Natural killer cell treated with Interleukin-12 subunit alpha and Interleukin-12 subunit beta and Interleukin-15 and Interleukin-18, amount 100 ng/mL, for 72 hours (primary cell): ENCODE data around the gene PDGFD. TPM values are rescaled to one million over a fixed set of nuclear protein-coding genes. Genes with fewer than 3 reads are reported as not detected.
A peak's percentile ranks its signal among the peaks of the same experiment; 100 is the strongest.

Experiments used
- ATAC-seq, 2 donors: fragments of 150-1000 bp; cut with Tn5 transposase in 1 of 2; sonication (Bioruptor Pico), chemical (Tn5 transposase) in 1 of 2; 2 replicates each; pipeline ENCODE4 v1.10.0; 2021
- DNase-seq: peaks from one replicate; pipeline ENCODE4 v3.0.0; 2022; ENCODE audit warnings: low spot score
- H3K27ac Mint-ChIP-seq, 2 donors: 1 replicate in 1 of 2; 2 replicates in 1 of 2; pipeline ENCODE4 v1.8.0; 2022; ENCODE audit warnings: mixed read lengths in 2 of 2, mild to moderate bottlenecking in 1 of 2, moderate library complexity in 1 of 2
- H3K27me3 Mint-ChIP-seq, 2 donors: 1 replicate in 1 of 2; 2 replicates in 1 of 2; pipeline ENCODE4 v1.8.0; 2022; ENCODE audit warnings: mixed read lengths in 2 of 2
- H3K36me3 Mint-ChIP-seq: one replicate; pipeline ENCODE4 v1.8.0; 2022; ENCODE audit warnings: mixed read lengths
- H3K4me1 Mint-ChIP-seq, 2 donors: 1 replicate in 1 of 2; 2 replicates in 1 of 2; pipeline ENCODE4 v1.8.0; 2022; ENCODE audit warnings: low read depth in 2 of 2, mixed read lengths in 2 of 2, mild to moderate bottlenecking in 1 of 2
- H3K4me3 Mint-ChIP-seq: one replicate; pipeline ENCODE4 v1.8.0; 2022; ENCODE audit warnings: mixed read lengths
- H3K9me3 Mint-ChIP-seq: 2 replicates; pipeline ENCODE4 v1.8.0; 2022; ENCODE audit warnings: mixed read lengths
- total RNA-seq, 2 donors: library from RNA; stranded (reverse); gene quantifications; one replicate each; pipeline ENCODE4 v1.2.3, GENCODE V29; 2022

Gene PDGFD
- total RNA-seq, 2 donors from 2014 or later: 1.7 to 4.5 TPM

GRCh38 chr11:103881584-103881983 lies 282.4 kb downstream of the PDGFD start:
- Mint-ChIP-seq H3K27me3 (no peaks in the 10 kb centered on the region), H3K36me3 (no peaks in the 10 kb centered on the region), H3K27ac (no peak overlapping the region), H3K9me3 (no peaks in the 10 kb centered on the region), H3K4me1 (peaks cover 0 to 7% of the 10 kb centered on the region in 2 donors), H3K4me3 (no peak overlapping the region)
- no peak for DNase-seq
- ATAC-seq: no peak

GRCh38 chr11:103880968-103881367 lies 283.0 kb downstream of the PDGFD start:
- no peak for ATAC-seq
- H3K36me3 Mint-ChIP-seq: no peaks in the 10 kb centered on the region
- H3K27ac Mint-ChIP-seq: no peak overlapping the region
- no peaks in the 10 kb centered on the region for H3K9me3 Mint-ChIP-seq
- H3K27me3 Mint-ChIP-seq: no peaks in the 10 kb centered on the region
- no peak for DNase-seq
- H3K4me1 Mint-ChIP-seq: peaks cover 0 to 10% of the 10 kb centered on the region in 2 donors
- no peak overlapping the region for H3K4me3 Mint-ChIP-seq

- no peak for ATAC-seq
These were observed 285.3 kb downstream of the PDGFD start for GRCh38 chr11:103878646-103879045.

GRCh38 chr11:103877221-103877620 lies 286.7 kb downstream of the PDGFD start:
- Mint-ChIP-seq H3K27me3 (no peaks in the 10 kb centered on the region), H3K4me1 (peaks cover 9 to 22% of the 10 kb centered on the region in 2 donors), H3K4me3 (no peak overlapping the region), H3K9me3 (no peaks in the 10 kb centered on the region), H3K36me3 (no peaks in the 10 kb centered on the region), H3K27ac (no peak overlapping the region)
- ATAC-seq (no peak), DNase-seq (no peak)

More at GRCh38 chr11:103878646-103879045, 285.3 kb downstream of the PDGFD start:
- no peaks in the 10 kb centered on the region for H3K36me3 Mint-ChIP-seq
- peaks cover 0 to 12% of the 10 kb centered on the region in 2 donors for H3K4me1 Mint-ChIP-seq
- DNase-seq: no peak
- H3K4me3 Mint-ChIP-seq: no peak overlapping the region
- H3K27me3 Mint-ChIP-seq: no peaks in the 10 kb centered on the region
- no peak overlapping the region for H3K27ac Mint-ChIP-seq
- H3K9me3 Mint-ChIP-seq: no peaks in the 10 kb centered on the region

DNA sequence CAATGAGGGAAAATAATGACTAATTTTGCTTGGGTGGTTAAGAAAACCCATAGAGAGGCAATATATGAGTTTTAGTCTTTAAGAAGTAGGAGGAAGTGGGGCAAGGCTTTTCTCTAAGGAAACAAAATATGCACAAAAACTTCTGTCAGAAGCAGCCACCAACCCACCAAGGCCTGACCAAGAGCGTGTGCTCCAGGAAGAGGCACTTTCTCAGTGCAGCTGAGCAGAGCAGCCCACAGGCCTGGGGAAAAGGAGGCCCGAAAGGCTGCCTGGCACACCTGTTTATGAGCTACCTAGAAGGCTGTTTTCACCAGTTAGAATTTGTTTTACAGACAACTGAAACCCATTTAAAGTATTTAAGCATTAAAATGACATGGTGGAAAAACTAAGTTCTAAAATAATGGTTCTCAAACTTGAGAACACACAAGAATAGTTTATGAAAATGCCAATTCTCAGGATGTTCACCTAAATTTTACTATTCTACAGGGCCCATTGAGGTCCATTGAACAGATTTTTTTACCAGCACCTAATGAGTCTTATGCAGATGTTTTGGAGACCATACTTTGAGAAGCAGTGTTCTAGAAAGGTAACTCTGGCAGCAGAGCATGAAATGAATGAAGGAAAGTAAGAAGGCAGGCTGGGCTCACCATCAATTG lies 288.0 kb downstream of the PDGFD start:
- peaks cover 15 to 33% of the 10 kb centered on the region in 2 donors for H3K4me1 Mint-ChIP-seq
- no peak overlapping the region for H3K4me3 Mint-ChIP-seq
- DNase-seq: no peak
- no peak overlapping the region for H3K27ac Mint-ChIP-seq
- H3K36me3 Mint-ChIP-seq: no peaks in the 10 kb centered on the region
- no peaks in the 10 kb centered on the region for H3K27me3 Mint-ChIP-seq
- H3K9me3 Mint-ChIP-seq: no peaks in the 10 kb centered on the region
- ATAC-seq: no peak

GRCh38 chr11:103872748-103873147 lies 291.2 kb downstream of the PDGFD start:
- Mint-ChIP-seq H3K36me3 (no peaks in the 10 kb centered on the region), H3K9me3 (no peaks in the 10 kb centered on the region), H3K4me1 (peaks cover 15 to 47% of the 10 kb centered on the region in 2 donors), H3K4me3 (no peak overlapping the region), H3K27ac (no peak overlapping the region), H3K27me3 (no peaks in the 10 kb centered on the region)
- DNase-seq (no peak), ATAC-seq (peak; percentile 59 to 88)

GRCh38 chr11:103871923-103872551 lies 291.9 kb downstream of the PDGFD start:
- Mint-ChIP-seq H3K4me3 (no peak overlapping the region), H3K9me3 (no peaks in the 10 kb centered on the region), H3K27me3 (no peaks in the 10 kb centered on the region), H3K27ac (no peak overlapping the region), H3K4me1 (peaks cover 15 to 43% of the 10 kb centered on the region in 2 donors), H3K36me3 (no peaks in the 10 kb centered on the region)
- DNase-seq (no peak), ATAC-seq (peak in 1 of 2 donors; percentile 52)

GRCh38 chr11:103870821-103871309 lies 293.1 kb downstream of the PDGFD start:
- Mint-ChIP-seq H3K36me3 (no peaks in the 10 kb centered on the region), H3K4me3 (peak overlapping the region; percentile 15), H3K9me3 (no peaks in the 10 kb centered on the region), H3K27me3 (no peaks in the 10 kb centered on the region), H3K4me1 (peaks cover 15 to 40% of the 10 kb centered on the region in 2 donors), H3K27ac (no peak overlapping the region)
- DNase-seq: no peak
- no peak for ATAC-seq

GRCh38 chr11:103867481-103867880 lies 296.5 kb downstream of the PDGFD start:
- Mint-ChIP-seq H3K9me3 (no peaks in the 10 kb centered on the region), H3K36me3 (no peaks in the 10 kb centered on the region), H3K27ac (no peak overlapping the region), H3K4me3 (no peak overlapping the region), H3K27me3 (no peaks in the 10 kb centered on the region), H3K4me1 (peaks cover 17 to 35% of the 10 kb centered on the region in 2 donors)
- ATAC-seq (no peak), DNase-seq (no peak)

- Mint-ChIP-seq H3K36me3 (no peaks in the 10 kb centered on the region), H3K4me3 (no peak overlapping the region), H3K4me1 (peaks cover 6 to 8% of the 10 kb centered on the region in 2 donors), H3K9me3 (no peaks in the 10 kb centered on the region), H3K27me3 (peaks cover 0 to 6% of the 10 kb centered on the region in 2 donors), H3K27ac (no peak overlapping the region)
- peak; percentile 60 to 62 for ATAC-seq
- DNase-seq: no peak
These were observed 300.4 kb downstream of the PDGFD start for GRCh38 chr11:103863497-103863896.

DNA sequence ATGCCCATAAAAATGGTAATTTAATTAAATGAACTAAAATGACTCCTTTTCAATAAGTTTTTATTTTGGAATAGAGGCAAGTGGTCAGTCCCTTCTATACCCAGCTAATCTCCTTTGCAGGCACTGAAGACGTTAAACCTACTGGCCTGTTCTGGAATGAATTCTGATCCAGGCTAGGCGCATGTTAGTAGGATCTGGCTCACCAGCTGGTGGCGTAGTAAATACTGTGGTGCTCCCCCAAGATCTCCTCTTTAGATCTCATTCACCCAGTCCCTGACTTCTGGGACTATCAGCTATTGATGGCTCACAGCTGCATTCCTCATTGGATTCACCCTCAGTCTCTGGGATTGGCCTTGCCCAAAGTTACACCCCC lies 301.2 kb downstream of the PDGFD start:
- no peak overlapping the region for H3K27ac Mint-ChIP-seq
- peaks cover 0 to 6% of the 10 kb centered on the region in 2 donors for H3K27me3 Mint-ChIP-seq
- H3K4me1 Mint-ChIP-seq: peaks cover 6 to 8% of the 10 kb centered on the region in 2 donors
- ATAC-seq (no peak), DNase-seq (no peak)
- no peak overlapping the region for H3K4me3 Mint-ChIP-seq
- H3K9me3 Mint-ChIP-seq: no peaks in the 10 kb centered on the region
- no peaks in the 10 kb centered on the region for H3K36me3 Mint-ChIP-seq

DNA sequence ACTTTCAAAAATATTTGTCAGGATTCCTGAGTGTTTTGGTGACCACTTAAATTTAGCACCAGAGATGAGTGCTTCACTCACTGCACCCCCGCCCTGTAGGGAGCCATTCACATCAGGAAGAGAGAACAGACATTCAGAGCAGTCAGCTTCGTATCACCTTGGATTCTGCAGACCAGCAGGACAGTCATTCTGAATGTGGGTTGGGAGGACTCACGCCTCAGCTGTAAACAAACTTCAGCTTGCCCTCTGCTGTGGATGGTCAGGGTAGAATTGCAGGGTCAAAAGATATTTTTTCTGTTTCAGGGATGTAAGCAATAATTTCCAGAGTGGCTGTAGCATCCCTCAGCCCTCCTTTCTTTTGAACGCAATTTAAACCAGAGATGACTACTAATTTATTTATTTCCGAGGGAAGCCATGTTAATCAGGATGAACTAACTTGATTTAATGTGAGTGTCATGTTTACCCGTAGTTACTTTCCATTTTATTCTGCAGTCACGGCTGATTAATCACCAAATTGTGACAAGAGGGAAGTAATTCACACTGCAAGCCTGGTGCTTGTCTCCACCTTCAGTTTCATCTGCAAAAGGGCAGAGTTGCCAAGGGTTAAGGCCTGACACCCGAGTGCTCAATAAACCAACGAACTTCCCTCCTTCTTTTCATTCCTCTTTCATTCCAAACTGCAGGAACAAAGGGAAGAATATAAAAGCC lies 301.7 kb downstream of the PDGFD start:
- H3K4me1 Mint-ChIP-seq: peaks cover 6 to 8% of the 10 kb centered on the region in 2 donors
- no peak for DNase-seq
- H3K4me3 Mint-ChIP-seq: no peak overlapping the region
- no peaks in the 10 kb centered on the region for H3K36me3 Mint-ChIP-seq
- H3K9me3 Mint-ChIP-seq: no peaks in the 10 kb centered on the region
- ATAC-seq: no peak
- no peak overlapping the region for H3K27ac Mint-ChIP-seq
- peaks cover 0 to 6% of the 10 kb centered on the region in 2 donors for H3K27me3 Mint-ChIP-seq
